Erythroblast (primary cell): ENCODE data around the gene SLF2.

Experiments used
- GATA1 ChIP-seq: IDR thresholded peaks from 2 replicates; pipeline ENCODE4 v1.6.1; 2011; ENCODE audit warnings: low read depth, mild to moderate bottlenecking, control low read depth, low read length, moderate library complexity
- POLR2A ChIP-seq: IDR thresholded peaks from 2 replicates; pipeline ENCODE4 v1.6.1; 2011; ENCODE audit warnings: mild to moderate bottlenecking, low read length

GRCh38 chr10:100879741-100880360 lies 32.9 kb upstream of the SLF2 start:
- TF ChIP-seq POLR2A, result no peak
- TF ChIP-seq GATA1, result no peak
